HG03135 (cell line): ENCODE measurements around the gene XIRP2.
"Not testable (repeated sequence)": the region's sequence is repeated elsewhere in the genome, so short reads cannot be mapped to it uniquely, and the experiment has no call there.

ENCODE experiments used
- ATAC-seq: cut with Tn5 transposase; IDR thresholded peaks from one replicate; pipeline ENCODE4 v1.9.1; 2021; ENCODE audit warnings: mild to moderate bottlenecking, moderate library complexity; ENCODE audit not compliant: unreplicated experiment

Gene XIRP2

GRCh38 chr2:167028503-167028902, 140.2 kb downstream of the XIRP2 start:
- ATAC-seq: no peak

- ATAC-seq: not testable (repeated sequence)
Observed at GRCh38 chr2:167034976-167035375, 146.7 kb downstream of the XIRP2 start.

- ATAC-seq: no peak
Observed at GRCh38 chr2:167048829-167049228, 160.5 kb downstream of the XIRP2 start.

GRCh38 chr2:167049659-167050058, 161.4 kb downstream of the XIRP2 start:
- ATAC-seq: no peak

- no peak for ATAC-seq
Observed at GRCh38 chr2:167052825-167053224, 164.5 kb downstream of the XIRP2 start.

- ATAC-seq: no peak
Observed at GRCh38 chr2:167054881-167055280, 166.6 kb downstream of the XIRP2 start.

- no peak for ATAC-seq
Observed at GRCh38 chr2:167057446-167057845, 169.2 kb downstream of the XIRP2 start.

GRCh38 chr2:167059173-167059572, 170.9 kb downstream of the XIRP2 start:
- no peak for ATAC-seq

GRCh38 chr2:167069855-167070254, 181.6 kb downstream of the XIRP2 start:
- no peak for ATAC-seq

- ATAC-seq: not testable (repeated sequence)
Observed at GRCh38 chr2:167075708-167076107, 187.4 kb downstream of the XIRP2 start.

GRCh38 chr2:167098931-167099330, 210.7 kb downstream of the XIRP2 start:
- not testable (repeated sequence) for ATAC-seq

GRCh38 chr2:167100506-167100905, 212.2 kb downstream of the XIRP2 start:
- ATAC-seq: no peak

GRCh38 chr2:167103028-167103756, 214.9 kb downstream of the XIRP2 start:
- ATAC-seq: no peak

- no peak for ATAC-seq
Observed at GRCh38 chr2:167103757-167104133, 215.5 kb downstream of the XIRP2 start.

GRCh38 chr2:167104691-167105090, 216.4 kb downstream of the XIRP2 start:
- ATAC-seq: no peak

GRCh38 chr2:167109682-167110081, 221.4 kb downstream of the XIRP2 start:
- ATAC-seq: not testable (repeated sequence)

GRCh38 chr2:167110345-167110744, 222.1 kb downstream of the XIRP2 start:
- ATAC-seq: no peak

- no peak for ATAC-seq
Observed at GRCh38 chr2:167114018-167114417, 225.7 kb downstream of the XIRP2 start.

- no peak for ATAC-seq
Observed at GRCh38 chr2:167115541-167115940, 227.3 kb downstream of the XIRP2 start.

- no peak for ATAC-seq
Observed at GRCh38 chr2:167122389-167122788, 234.1 kb downstream of the XIRP2 start.

- ATAC-seq: no peak
Observed at GRCh38 chr2:167126165-167126564, 237.9 kb downstream of the XIRP2 start.

GRCh38 chr2:167127135-167127534, 238.9 kb downstream of the XIRP2 start:
- ATAC-seq: no peak

GRCh38 chr2:167128130-167128529, 239.8 kb downstream of the XIRP2 start:
- no peak for ATAC-seq
